Neural progenitor cell (in vitro differentiated cells): ENCODE results near the gene IL21R. TPM values are rescaled to one million over a fixed set of nuclear protein-coding genes. Genes with fewer than 3 reads are reported as not detected.

Experiments
- DNase-seq: peaks from one replicate; pipeline ENCODE4 v3.0.0-alpha.2; 2016; ENCODE audit warnings: low spot score
- H2AFZ ChIP-seq: fragments of 200-600 bp; sonication (generic); replicated peaks from 2 replicates; pipeline ENCODE4 v1.6.1; 2016; ENCODE audit warnings: antibody characterized with exemption
- H3F3A ChIP-seq: fragments of 200-600 bp; sonication (generic); 2 replicates; pipeline ENCODE4 v1.6.1; 2016; ENCODE audit warnings: antibody characterized with exemption, low read depth
- H3K27ac ChIP-seq: fragments of 200-600 bp; sonication (generic); 2 replicates; pipeline ENCODE4 v1.5.1; 2016; ENCODE audit warnings: mild to moderate bottlenecking
- H3K27me3 ChIP-seq: fragments of 200-600 bp; sonication (generic); 2 replicates; pipeline ENCODE4 v1.6.1; 2016; ENCODE audit warnings: mild to moderate bottlenecking, moderate library complexity
- H3K36me3 ChIP-seq: fragments of 200-600 bp; sonication (generic); 2 replicates; pipeline ENCODE4 v1.5.1; 2016
- H3K4me1 ChIP-seq: fragments of 200-600 bp; sonication (generic); 2 replicates; pipeline ENCODE4 v1.6.1; 2016; ENCODE audit warnings: mixed run types
- H3K4me2 ChIP-seq: fragments of 200-600 bp; sonication (generic); 2 replicates; pipeline ENCODE4 v1.6.1; 2016
- H3K4me3 ChIP-seq: fragments of 200-600 bp; sonication (generic); 2 replicates; pipeline ENCODE4 v1.5.1; 2016
- H3K79me2 ChIP-seq: fragments of 200-600 bp; sonication (generic); 2 replicates; pipeline ENCODE4 v1.6.1; 2016; ENCODE audit warnings: low read depth
- H3K9ac ChIP-seq: fragments of 200-600 bp; sonication (generic); 2 replicates; pipeline ENCODE4 v1.6.1; 2016
- H3K9me3 ChIP-seq: fragments of 200-600 bp; sonication (generic); 2 replicates; pipeline ENCODE4 v1.5.1; 2016; ENCODE audit warnings: low read depth
- H4K20me1 ChIP-seq: fragments of 200-600 bp; sonication (generic); 2 replicates; pipeline ENCODE4 v1.6.1; 2016; ENCODE audit warnings: low read depth
- H3K27ac Mint-ChIP-seq: 3 replicates; pipeline ENCODE4 v1.8.0; 2021; ENCODE audit warnings: mixed read lengths
- H3K27me3 Mint-ChIP-seq: 2 replicates; pipeline ENCODE4 v1.8.0; 2022; ENCODE audit warnings: low read depth, mild to moderate bottlenecking, inconsistent platforms, moderate library complexity, mixed read lengths; ENCODE audit not compliant: insufficient read depth
- H3K36me3 Mint-ChIP-seq: 3 replicates; pipeline ENCODE4 v1.8.0; 2021; ENCODE audit warnings: mixed read lengths
- H3K4me1 Mint-ChIP-seq: 3 replicates; pipeline ENCODE4 v1.8.0; 2021; ENCODE audit warnings: mixed read lengths
- H3K4me3 Mint-ChIP-seq: 3 replicates; pipeline ENCODE4 v1.8.0; 2021; ENCODE audit warnings: mild to moderate bottlenecking, moderate library complexity, mixed read lengths
- H3K9me3 Mint-ChIP-seq: 3 replicates; pipeline ENCODE4 v1.8.0; 2020; ENCODE audit warnings: mixed read lengths
- CTCF ChIP-seq: fragments of 200-600 bp; sonication (generic); IDR thresholded peaks from 2 replicates; pipeline ENCODE4 v1.5.1; 2017; ENCODE audit warnings: antibody characterized with exemption, mild to moderate bottlenecking
- EZH2 ChIP-seq: fragments of 200-600 bp; sonication (generic); IDR thresholded peaks from 2 replicates; pipeline ENCODE4 v1.6.1; 2017; ENCODE audit warnings: antibody characterized with exemption, mild to moderate bottlenecking, moderate library complexity
- EZH2phosphoT487 ChIP-seq: fragments of 200-600 bp; sonication (generic); IDR thresholded peaks from 2 replicates; pipeline ENCODE4 v1.6.1; 2017; ENCODE audit warnings: antibody characterized with exemption
- total RNA-seq: library from RNA; depleted of rRNA; stranded (reverse); fragments of >200 nt; gene quantifications from 2 replicates; pipeline ENCODE4 v1.2.3, GENCODE V29; 2015; ENCODE audit warnings: low replicate concordance

IL21R gene
- total RNA-seq, 1 donor from 2014 or later: not detected

- Mint-ChIP-seq H3K4me1 (peaks cover 3% of the 10 kb centered on the region), H3K36me3 (no peaks in the 10 kb centered on the region), H3K27me3 (no peaks in the 10 kb centered on the region), H3K27ac (no peak overlapping the region), H3K9me3 (peaks cover 14% of the 10 kb centered on the region), H3K4me3 (no peak overlapping the region)
- Histone ChIP-seq H4K20me1 (no peaks in the 10 kb centered on the region), H3K4me1 (no peaks in the 10 kb centered on the region), H3K79me2 (no peaks in the 10 kb centered on the region), H3K27ac (no peak overlapping the region), H3K27me3 (no peaks in the 10 kb centered on the region), H3K9ac (no peak overlapping the region), H3F3A (no peaks in the 10 kb centered on the region), H3K4me3 (no peak overlapping the region), H3K9me3 (peaks cover 22% of the 10 kb centered on the region), H2AFZ (no peak overlapping the region), H3K4me2 (no peak overlapping the region), H3K36me3 (no peaks in the 10 kb centered on the region)
- TF ChIP-seq CTCF (no peak), EZH2phosphoT487 (no peak), EZH2 (no peak)
- no peak for DNase-seq
Observed at GRCh38 chr16:27424772-27425498, 23.0 kb downstream of the IL21R start.

- Histone ChIP-seq H3K27ac (no peak overlapping the region), H3K4me2 (no peak overlapping the region), H3K27me3 (no peaks in the 10 kb centered on the region), H3F3A (no peaks in the 10 kb centered on the region), H3K9ac (no peak overlapping the region), H2AFZ (no peak overlapping the region), H3K4me1 (no peaks in the 10 kb centered on the region), H3K79me2 (no peaks in the 10 kb centered on the region), H3K36me3 (no peaks in the 10 kb centered on the region), H4K20me1 (no peaks in the 10 kb centered on the region), H3K9me3 (peaks cover 16% of the 10 kb centered on the region), H3K4me3 (no peak overlapping the region)
- H3K27ac Mint-ChIP-seq: no peak overlapping the region
- no peak for TF ChIP-seq EZH2phosphoT487
- TF ChIP-seq EZH2: no peak
- no peak for TF ChIP-seq CTCF
- peaks cover 3% of the 10 kb centered on the region for H3K4me1 Mint-ChIP-seq
- no peak overlapping the region for H3K4me3 Mint-ChIP-seq
- H3K27me3 Mint-ChIP-seq: no peaks in the 10 kb centered on the region
- H3K36me3 Mint-ChIP-seq: no peaks in the 10 kb centered on the region
- H3K9me3 Mint-ChIP-seq: peaks cover 13% of the 10 kb centered on the region
- no peak for DNase-seq
Observed at GRCh38 chr16:27425961-27426360, 24.0 kb downstream of the IL21R start.

GRCh38 chr16:27426423-27427408 is 24.7 kb downstream of the IL21R start:
- no peaks in the 10 kb centered on the region for H3K27me3 ChIP-seq
- no peaks in the 10 kb centered on the region for H3F3A ChIP-seq
- Mint-ChIP-seq H3K36me3 (no peaks in the 10 kb centered on the region), H3K4me3 (no peak overlapping the region), H3K9me3 (peaks cover 10% of the 10 kb centered on the region), H3K27ac (no peak overlapping the region), H3K4me1 (peaks cover 3% of the 10 kb centered on the region), H3K27me3 (no peaks in the 10 kb centered on the region)
- no peak overlapping the region for H3K4me3 ChIP-seq
- peaks cover 12% of the 10 kb centered on the region for H3K9me3 ChIP-seq
- no peaks in the 10 kb centered on the region for H3K36me3 ChIP-seq
- TF ChIP-seq CTCF: peak; percentile 3
- no peak for TF ChIP-seq EZH2phosphoT487
- TF ChIP-seq EZH2: no peak
- H3K4me2 ChIP-seq: no peak overlapping the region
- no peak overlapping the region for H3K27ac ChIP-seq
- no peak overlapping the region for H3K9ac ChIP-seq
- no peaks in the 10 kb centered on the region for H3K4me1 ChIP-seq
- H3K79me2 ChIP-seq: no peaks in the 10 kb centered on the region
- H2AFZ ChIP-seq: no peak overlapping the region
- no peak for DNase-seq
- no peaks in the 10 kb centered on the region for H4K20me1 ChIP-seq
